Endothelial cell of umbilical vein (primary cell): ENCODE results near the gene CORO1A. TPM values are rescaled to one million over a fixed set of nuclear protein-coding genes. Genes with fewer than 3 reads are reported as not detected.

Source experiments
- polyA plus RNA-seq, 4 experiments: library from polyadenylated mRNA; depleted of rRNA in 3 of 4; stranded (reverse) in 3 of 4; unstranded in 1 of 4; fragments of >200 nt; gene quantifications; 2 replicates each; pipeline versions ENCODE4 v1.2.1 to v1.2.3, GENCODE V29; 2011 to 2012; ENCODE audit warnings: missing spikeins in 1 of 4
- small RNA-seq: library from RNA; depleted of rRNA; stranded (forward); fragments of <200 nt; gene quantifications from one replicate; pipeline ENCODE3, GENCODE V24; 2012; ENCODE audit warnings: low replicate concordance, low read depth; ENCODE audit not compliant: insufficient read depth, insufficient read length
- total RNA-seq: library from RNA; stranded (reverse); gene quantifications from 2 replicates; pipeline ENCODE4 v1.2.3, GENCODE V29; 2021

CORO1A gene
- total and polyA plus RNA-seq, 2 donors (not counting 3 experiments of a cell fraction or from before 2014, with no cell fraction given), result 6.1 to 6.4 TPM

Small RNA genes lying within 50 kb of the gene (small RNA-seq; reads per million reads assigned to genes)
- gene AC106782.4, result not detected

Other genes starting within 250 kb of the CORO1A start
- gene TMEM219, start 221.5 kb upstream of the CORO1A start, total RNA-seq, result 99.4 and 110 TPM in 2 replicates
- gene TMEM219, start 221.5 kb upstream of the CORO1A start, polyA plus RNA-seq, result 182 and 201 TPM in 2 replicates
- gene TAOK2, start 209.7 kb upstream of the CORO1A start, total RNA-seq, result 112 and 114 TPM in 2 replicates
- gene TAOK2, start 209.7 kb upstream of the CORO1A start, polyA plus RNA-seq, result 52.8 and 57.5 TPM in 2 replicates
- 8.6 and 8.7 TPM in 2 replicates for gene HIRIP3, start 188.0 kb upstream of the CORO1A start, total RNA-seq
- 6.7 and 7.2 TPM in 2 replicates for gene HIRIP3, start 188.0 kb upstream of the CORO1A start, polyA plus RNA-seq
- gene INO80E, start 187.4 kb upstream of the CORO1A start, total RNA-seq, result 76.4 and 84.1 TPM in 2 replicates
- gene INO80E, start 187.4 kb upstream of the CORO1A start, polyA plus RNA-seq, result 41.7 and 42.7 TPM in 2 replicates
- 0.58 and 0.60 TPM in 2 replicates for gene DOC2A, start 172.6 kb upstream of the CORO1A start, total RNA-seq
- 0.63 and 1.1 TPM in 2 replicates for gene DOC2A, start 172.6 kb upstream of the CORO1A start, polyA plus RNA-seq
- gene C16orf92, start 160.4 kb upstream of the CORO1A start, total RNA-seq, result not detected in 2 replicates
- gene C16orf92, start 160.4 kb upstream of the CORO1A start, polyA plus RNA-seq, result not detected in 2 replicates
- gene TLCD3B, start 152.3 kb upstream of the CORO1A start, total RNA-seq, result 0.86 and 0.99 TPM in 2 replicates
- gene TLCD3B, start 152.3 kb upstream of the CORO1A start, polyA plus RNA-seq, result 0.37 and 0.59 TPM in 2 replicates
- gene ALDOA, start 117.8 kb upstream of the CORO1A start, total RNA-seq, result 1,029 and 1,114 TPM in 2 replicates
- 871 and 972 TPM in 2 replicates for gene ALDOA, start 117.8 kb upstream of the CORO1A start, polyA plus RNA-seq
- 159 and 167 TPM in 2 replicates for gene PPP4C, start 107.6 kb upstream of the CORO1A start, total RNA-seq
- 327 and 378 TPM in 2 replicates for gene PPP4C, start 107.6 kb upstream of the CORO1A start, polyA plus RNA-seq
- 0.42 and 0.60 TPM in 2 replicates for gene TBX6, start 91.7 kb upstream of the CORO1A start, total RNA-seq
- 0.30 and 0.40 TPM in 2 replicates for gene TBX6, start 91.7 kb upstream of the CORO1A start, polyA plus RNA-seq
- 46.1 and 47.6 TPM in 2 replicates for gene YPEL3, start 87.4 kb upstream of the CORO1A start, total RNA-seq
- 78.0 and 89.7 TPM in 2 replicates for gene YPEL3, start 87.4 kb upstream of the CORO1A start, polyA plus RNA-seq
- gene GDPD3, start 70.1 kb upstream of the CORO1A start, total RNA-seq, result 17.9 and 18.6 TPM in 2 replicates
- 7.8 and 8.0 TPM in 2 replicates for gene GDPD3, start 70.1 kb upstream of the CORO1A start, polyA plus RNA-seq
- gene MAPK3, start 60.4 kb upstream of the CORO1A start, total RNA-seq, result 138 and 143 TPM in 2 replicates
- 294 and 337 TPM in 2 replicates for gene MAPK3, start 60.4 kb upstream of the CORO1A start, polyA plus RNA-seq
- gene BOLA2B, start 10.1 kb downstream of the CORO1A start, total RNA-seq, result 161 and 173 TPM in 2 replicates
- 310 and 354 TPM in 2 replicates for gene BOLA2B, start 10.1 kb downstream of the CORO1A start, polyA plus RNA-seq
- 30.9 and 77.9 TPM in 2 replicates for gene SLX1A, start 10.3 kb downstream of the CORO1A start, total RNA-seq
- 28.9 and 29.8 TPM in 2 replicates for gene SLX1A, start 10.3 kb downstream of the CORO1A start, polyA plus RNA-seq
- 12.2 and 18.1 TPM in 2 replicates for gene SULT1A3, start 15.7 kb downstream of the CORO1A start, total RNA-seq
- 4.8 and 5.1 TPM in 2 replicates for gene SULT1A3, start 15.7 kb downstream of the CORO1A start, polyA plus RNA-seq
- 19.3 and 23.5 TPM in 2 replicates for gene NPIPB13, start 64.9 kb downstream of the CORO1A start, total RNA-seq
- 4.4 and 7.8 TPM in 2 replicates for gene NPIPB13, start 64.9 kb downstream of the CORO1A start, polyA plus RNA-seq
- 75.7 and 76.4 TPM in 2 replicates for gene CD2BP2, start 171.7 kb downstream of the CORO1A start, total RNA-seq
- gene CD2BP2, start 171.7 kb downstream of the CORO1A start, polyA plus RNA-seq, result 35.3 and 47.2 TPM in 2 replicates
- gene TBC1D10B, start 186.9 kb downstream of the CORO1A start, total RNA-seq, result 57.4 and 63.0 TPM in 2 replicates
- 37.0 and 37.1 TPM in 2 replicates for gene TBC1D10B, start 186.9 kb downstream of the CORO1A start, polyA plus RNA-seq
- gene MYL11, start 191.2 kb downstream of the CORO1A start, total RNA-seq, result 1.3 TPM in 1 of 2 replicates, not detected in the other
- gene MYL11, start 191.2 kb downstream of the CORO1A start, polyA plus RNA-seq, result not detected in 2 replicates
- gene SEPTIN1, start 199.0 kb downstream of the CORO1A start, total RNA-seq, result 0.75 and 1.2 TPM in 2 replicates
- 0.06 and 0.07 TPM in 2 replicates for gene SEPTIN1, start 199.0 kb downstream of the CORO1A start, polyA plus RNA-seq
- 15.1 and 15.3 TPM in 2 replicates for gene ZNF48, start 211.8 kb downstream of the CORO1A start, total RNA-seq
- 16.1 TPM in 2 replicates for gene ZNF48, start 211.8 kb downstream of the CORO1A start, polyA plus RNA-seq
- gene ZNF771, start 224.0 kb downstream of the CORO1A start, total RNA-seq, result 10.3 and 11.7 TPM in 2 replicates
- gene ZNF771, start 224.0 kb downstream of the CORO1A start, polyA plus RNA-seq, result 16.8 and 28.8 TPM in 2 replicates
- gene DCTPP1, start 246.4 kb downstream of the CORO1A start, total RNA-seq, result 65.2 and 68.0 TPM in 2 replicates
- gene DCTPP1, start 246.4 kb downstream of the CORO1A start, polyA plus RNA-seq, result 82.0 and 88.6 TPM in 2 replicates